ENCODE measurements around the gene ERVV-1.

Gene ERVV-1

GRCh38 chr19:53045536-53045935 lies 31.8 kb downstream of the ERVV-1 start:
- H3K4me1 Mint-ChIP-seq: no peaks in the 10 kb centered on the region
- peaks cover 16 to 17% of the 10 kb centered on the region in 2 donors for H3K9me3 Mint-ChIP-seq
- peaks cover 3 to 11% of the 10 kb centered on the region in 2 donors for H3K27me3 Mint-ChIP-seq
- H3K4me3 Mint-ChIP-seq: no peak overlapping the region
- no peak for ATAC-seq (replicated peaks)
- H3K36me3 Mint-ChIP-seq: peaks cover 0 to 4% of the 10 kb centered on the region in 2 donors
- no peak for DNase-seq
- H3K27ac Mint-ChIP-seq: no peak overlapping the region

GRCh38 chr19:53047379-53047778 lies 33.7 kb downstream of the ERVV-1 start:
- Mint-ChIP-seq H3K4me3 (no peak overlapping the region), H3K4me1 (no peaks in the 10 kb centered on the region), H3K27ac (no peak overlapping the region), H3K9me3 (peaks cover 16 to 25% of the 10 kb centered on the region in 2 donors), H3K27me3 (peaks cover 3 to 5% of the 10 kb centered on the region in 2 donors), H3K36me3 (peaks cover 0 to 4% of the 10 kb centered on the region in 2 donors)
- ATAC-seq (replicated peaks) (no peak), DNase-seq (no peak)

- peaks cover 13 to 18% of the 10 kb centered on the region in 2 donors for H3K36me3 Mint-ChIP-seq
- H3K4me3 Mint-ChIP-seq: no peak overlapping the region
- H3K4me1 Mint-ChIP-seq: peaks cover 3 to 10% of the 10 kb centered on the region in 2 donors
- peaks cover 23 to 28% of the 10 kb centered on the region in 2 donors for H3K27me3 Mint-ChIP-seq
- DNase-seq (no peak), ATAC-seq (replicated peaks) (no peak)
- peaks cover 23 to 32% of the 10 kb centered on the region in 2 donors for H3K9me3 Mint-ChIP-seq
- H3K27ac Mint-ChIP-seq: no peak overlapping the region
Measured at GRCh38 chr19:53055117-53055516, 41.4 kb downstream of the ERVV-1 start.

- peak; percentile 71 to 77 for ATAC-seq (replicated peaks)
- no peak overlapping the region for H3K27ac Mint-ChIP-seq
Measured at GRCh38 chr19:53057904-53058580, 44.3 kb downstream of the ERVV-1 start.

More at GRCh38 chr19:53057904-53058580, 44.3 kb downstream of the ERVV-1 start:
- Mint-ChIP-seq H3K9me3 (peaks cover 28 to 30% of the 10 kb centered on the region in 2 donors), H3K4me3 (peak overlapping the region; percentile 64 to 67), H3K4me1 (peaks cover 3 to 10% of the 10 kb centered on the region in 2 donors), H3K36me3 (peaks cover 23 to 28% of the 10 kb centered on the region in 2 donors), H3K27me3 (peaks cover 23 to 28% of the 10 kb centered on the region in 2 donors)
- peak; percentile 11 for DNase-seq
